ENCODE data around the gene ORM2.

The ORM2 gene

DNA sequence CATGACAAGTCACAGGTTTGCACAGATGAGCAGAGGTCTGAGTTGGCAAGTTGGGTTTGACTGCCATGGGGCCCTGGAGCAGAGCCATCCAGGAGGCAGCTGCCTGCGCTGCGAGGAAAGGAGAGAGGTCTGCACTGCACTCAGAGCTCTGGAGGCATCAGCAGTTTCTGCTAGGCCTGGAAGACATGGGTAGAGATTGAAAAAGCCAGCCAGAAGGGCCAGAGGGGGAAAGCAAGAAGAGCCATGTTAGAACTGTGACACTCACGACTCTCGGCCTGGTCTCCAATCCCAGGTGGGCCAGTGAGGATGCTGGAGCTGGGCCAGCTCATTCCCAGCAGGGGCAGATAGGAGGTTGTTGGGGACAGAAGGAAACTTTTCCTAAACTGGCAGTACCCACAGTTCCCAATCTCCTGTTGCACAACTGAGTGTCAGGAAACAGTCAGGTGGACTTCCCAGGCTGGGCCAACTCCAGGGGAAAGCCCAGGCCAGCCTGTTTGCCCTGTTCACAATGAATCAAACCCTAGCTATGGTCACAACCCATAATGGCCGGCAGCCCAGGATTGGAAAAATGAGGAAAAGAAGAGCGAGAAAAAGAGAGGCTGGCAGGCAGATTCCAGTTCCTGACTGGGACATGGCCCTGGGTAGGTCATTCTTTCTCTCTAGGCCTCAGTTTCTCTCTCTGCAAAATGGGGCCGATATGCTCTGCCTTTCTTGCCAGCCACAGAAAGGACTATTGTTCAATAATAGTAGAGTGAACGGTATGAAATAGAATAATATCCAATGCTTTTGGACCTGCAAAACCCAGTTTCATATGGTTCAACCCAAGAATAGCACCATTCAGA lies 14.6 kb upstream of the ORM2 start:
- TF ChIP-seq, protein P1, sequence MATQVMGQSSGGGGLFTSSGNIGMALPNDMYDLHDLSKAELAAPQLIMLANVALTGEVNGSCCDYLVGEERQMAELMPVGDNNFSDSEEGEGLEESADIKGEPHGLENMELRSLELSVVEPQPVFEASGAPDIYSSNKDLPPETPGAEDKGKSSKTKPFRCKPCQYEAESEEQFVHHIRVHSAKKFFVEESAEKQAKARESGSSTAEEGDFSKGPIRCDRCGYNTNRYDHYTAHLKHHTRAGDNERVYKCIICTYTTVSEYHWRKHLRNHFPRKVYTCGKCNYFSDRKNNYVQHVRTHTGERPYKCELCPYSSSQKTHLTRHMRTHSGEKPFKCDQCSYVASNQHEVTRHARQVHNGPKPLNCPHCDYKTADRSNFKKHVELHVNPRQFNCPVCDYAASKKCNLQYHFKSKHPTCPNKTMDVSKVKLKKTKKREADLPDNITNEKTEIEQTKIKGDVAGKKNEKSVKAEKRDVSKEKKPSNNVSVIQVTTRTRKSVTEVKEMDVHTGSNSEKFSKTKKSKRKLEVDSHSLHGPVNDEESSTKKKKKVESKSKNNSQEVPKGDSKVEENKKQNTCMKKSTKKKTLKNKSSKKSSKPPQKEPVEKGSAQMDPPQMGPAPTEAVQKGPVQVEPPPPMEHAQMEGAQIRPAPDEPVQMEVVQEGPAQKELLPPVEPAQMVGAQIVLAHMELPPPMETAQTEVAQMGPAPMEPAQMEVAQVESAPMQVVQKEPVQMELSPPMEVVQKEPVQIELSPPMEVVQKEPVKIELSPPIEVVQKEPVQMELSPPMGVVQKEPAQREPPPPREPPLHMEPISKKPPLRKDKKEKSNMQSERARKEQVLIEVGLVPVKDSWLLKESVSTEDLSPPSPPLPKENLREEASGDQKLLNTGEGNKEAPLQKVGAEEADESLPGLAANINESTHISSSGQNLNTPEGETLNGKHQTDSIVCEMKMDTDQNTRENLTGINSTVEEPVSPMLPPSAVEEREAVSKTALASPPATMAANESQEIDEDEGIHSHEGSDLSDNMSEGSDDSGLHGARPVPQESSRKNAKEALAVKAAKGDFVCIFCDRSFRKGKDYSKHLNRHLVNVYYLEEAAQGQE (IDR thresholded peaks at IDR 0.05; ENCODE audit: insufficient read depth in 1 of 2, low read depth in 2 of 2, low read length in 2 of 2) = no peak
- TF ChIP-seq POLR2AphosphoS5 (IDR thresholded peaks at IDR 0.05; ENCODE audit: low read depth, low read length) (no peak), TAF1 (IDR thresholded peaks at IDR 0.05; ENCODE audit: borderline replicate concordance, insufficient read depth, low read length) (no peak), SIN3A (IDR thresholded peaks at IDR 0.05; ENCODE audit: borderline replicate concordance, insufficient read depth, low read length) (no peak), FOXP2 (optimal IDR thresholded peaks at IDR 0.05; ENCODE audit: borderline replicate concordance, extremely low read depth, extremely low read length, insufficient read depth) (no peak)

DNA sequence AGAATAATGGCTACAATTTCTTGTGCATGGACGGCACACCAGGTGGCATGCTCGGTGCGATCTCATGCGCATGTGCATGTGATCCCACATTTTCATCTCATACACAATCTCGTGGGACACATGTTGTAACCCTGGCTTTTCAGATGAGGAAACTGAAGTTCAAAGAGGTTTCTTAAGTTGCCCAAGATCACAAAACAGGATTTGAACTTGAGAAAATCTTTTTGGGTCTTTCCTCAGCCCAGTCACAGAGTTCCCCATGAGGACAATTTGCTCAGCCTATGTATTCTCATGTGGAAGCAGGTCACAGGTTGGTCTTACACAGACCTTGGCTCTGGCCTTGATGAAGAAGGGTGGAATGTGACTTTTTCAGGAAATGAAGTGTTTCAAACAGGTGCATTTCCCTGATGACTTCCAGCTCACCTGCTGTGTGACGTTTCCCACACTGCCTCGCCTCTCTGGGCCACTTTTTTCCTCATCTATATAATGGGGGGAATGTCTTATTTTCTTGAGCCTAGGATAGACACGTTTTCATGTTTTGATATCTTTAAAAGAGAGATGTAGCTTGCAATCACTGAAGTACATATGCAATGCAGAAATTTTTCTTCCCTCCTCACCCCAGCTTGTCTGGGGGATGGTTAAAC lies 13.8 kb upstream of the ORM2 start:
- TF ChIP-seq SIN3A (IDR thresholded peaks at IDR 0.05; ENCODE audit: borderline replicate concordance, insufficient read depth, low read length) (no peak), POLR2AphosphoS5 (IDR thresholded peaks at IDR 0.05; ENCODE audit: low read depth, low read length) (no peak), FOXP2 (optimal IDR thresholded peaks at IDR 0.05; ENCODE audit: borderline replicate concordance, extremely low read depth, extremely low read length, insufficient read depth) (no peak), TAF1 (IDR thresholded peaks at IDR 0.05; ENCODE audit: borderline replicate concordance, insufficient read depth, low read length) (no peak)

DNA sequence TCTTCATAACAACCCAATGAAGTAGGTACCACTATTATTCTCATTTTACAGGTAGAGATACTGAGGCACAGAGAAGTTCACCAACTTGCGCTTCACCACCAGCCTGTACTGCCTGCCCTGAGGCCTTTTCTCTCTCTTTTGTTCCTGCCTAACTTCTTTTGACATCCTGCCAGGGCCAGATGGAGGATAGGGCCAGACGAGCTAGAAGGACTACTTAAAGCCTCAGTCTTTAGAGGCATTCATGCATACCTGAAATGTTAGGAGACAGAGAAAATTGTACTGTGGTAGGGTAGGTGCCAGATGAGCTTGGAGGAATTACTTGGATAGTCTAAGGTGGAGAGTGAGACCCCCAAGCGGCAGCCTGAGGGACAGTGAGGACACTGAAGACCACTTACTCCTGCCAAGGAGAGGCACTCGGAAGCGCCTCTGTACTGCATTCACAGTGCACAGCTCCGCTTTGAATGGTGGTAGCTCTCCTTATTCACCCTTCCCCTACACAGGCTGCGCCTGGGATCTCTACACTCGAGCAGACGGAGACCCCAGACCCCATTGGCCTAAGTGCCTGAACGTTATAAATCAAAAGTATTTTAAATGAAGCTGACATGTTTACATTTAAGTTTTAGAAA lies 13.0 kb upstream of the ORM2 start:
- no peak for TF ChIP-seq SIN3A (IDR thresholded peaks at IDR 0.05; ENCODE audit: borderline replicate concordance, insufficient read depth, low read length)
- TF ChIP-seq, protein P1 (IDR thresholded peaks at IDR 0.05; ENCODE audit: insufficient read depth in 1 of 2, low read depth in 2 of 2, low read length in 2 of 2) = no peak
- TF ChIP-seq FOXP2 (optimal IDR thresholded peaks at IDR 0.05; ENCODE audit: borderline replicate concordance, extremely low read depth, extremely low read length, insufficient read depth) = no peak

DNA sequence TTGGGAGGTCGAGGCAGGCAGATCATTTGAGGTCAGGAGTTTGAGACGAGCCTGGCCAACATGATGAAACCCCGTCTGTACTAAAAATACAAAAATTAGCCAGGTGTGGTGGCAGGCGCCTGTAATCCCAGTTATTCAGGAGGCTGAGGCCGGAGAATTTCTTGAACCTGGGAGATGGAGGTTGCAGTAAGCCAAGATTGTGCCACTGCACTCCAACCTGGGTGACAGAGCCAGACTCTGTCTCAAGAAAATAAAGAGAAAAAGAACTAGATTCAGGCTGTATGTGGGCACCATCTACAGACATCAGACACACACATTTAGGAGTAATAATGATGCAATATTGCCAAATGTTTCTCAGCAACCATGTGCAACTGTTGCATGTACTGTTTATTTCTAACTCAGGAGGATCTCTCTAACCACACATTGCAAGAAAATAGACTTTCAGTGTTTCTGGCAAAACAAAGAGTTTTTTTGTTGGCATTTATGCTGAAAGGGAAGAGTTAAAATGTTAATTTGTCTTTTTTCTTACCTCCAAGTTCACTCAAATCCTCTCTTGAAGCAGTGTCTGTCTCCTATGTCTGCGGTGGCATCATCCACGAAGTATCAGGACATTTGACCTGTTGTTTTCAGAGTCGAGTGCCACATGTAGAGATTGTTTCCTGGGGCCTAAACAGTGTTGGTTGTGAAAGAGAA lies 11.9 kb upstream of the ORM2 start:
- TF ChIP-seq FOXP2 (optimal IDR thresholded peaks at IDR 0.05; ENCODE audit: borderline replicate concordance, extremely low read depth, extremely low read length, insufficient read depth) = no peak
- TF ChIP-seq, protein P1 (IDR thresholded peaks at IDR 0.05; ENCODE audit: insufficient read depth in 1 of 2, low read depth in 2 of 2, low read length in 2 of 2) = no peak
- TF ChIP-seq SIN3A (IDR thresholded peaks at IDR 0.05; ENCODE audit: borderline replicate concordance, insufficient read depth, low read length) = no peak
- no peak for TF ChIP-seq TAF1 (IDR thresholded peaks at IDR 0.05; ENCODE audit: borderline replicate concordance, insufficient read depth, low read length)
- TF ChIP-seq POLR2AphosphoS5 (IDR thresholded peaks at IDR 0.05; ENCODE audit: low read depth, low read length) = no peak

- no peak for TF ChIP-seq FOXP2 (optimal IDR thresholded peaks at IDR 0.05; ENCODE audit: borderline replicate concordance, extremely low read depth, extremely low read length, insufficient read depth)
- TF ChIP-seq, protein P1 (IDR thresholded peaks at IDR 0.05; ENCODE audit: insufficient read depth in 1 of 2, low read depth in 2 of 2, low read length in 2 of 2) = no peak
- TF ChIP-seq SIN3A (IDR thresholded peaks at IDR 0.05; ENCODE audit: borderline replicate concordance, insufficient read depth, low read length) = no peak
- TF ChIP-seq TAF1 (IDR thresholded peaks at IDR 0.05; ENCODE audit: borderline replicate concordance, insufficient read depth, low read length) = no peak
- TF ChIP-seq POLR2AphosphoS5 (IDR thresholded peaks at IDR 0.05; ENCODE audit: low read depth, low read length) = no peak
These were observed 11.3 kb upstream of the ORM2 start for GRCh38 chr9:114318416-114318815.

Measured in PFSK-1 (cell line).